Colon (tissue), 2 donors: ENCODE data around the gene ANKRD36C.
"Not testable (repeated sequence)": the region's sequence is repeated elsewhere in the genome, so short reads cannot be mapped to it uniquely, and the experiment has no call there.

Experiments
- FAIRE-seq: peaks from 2 replicates; lab custom pipeline; 2012; peaks lifted over from hg19 to GRCh38; lab: Jason Lieb, UNC
- donor health status: control.
- donor health status: control.

Gene ANKRD36C

DNA sequence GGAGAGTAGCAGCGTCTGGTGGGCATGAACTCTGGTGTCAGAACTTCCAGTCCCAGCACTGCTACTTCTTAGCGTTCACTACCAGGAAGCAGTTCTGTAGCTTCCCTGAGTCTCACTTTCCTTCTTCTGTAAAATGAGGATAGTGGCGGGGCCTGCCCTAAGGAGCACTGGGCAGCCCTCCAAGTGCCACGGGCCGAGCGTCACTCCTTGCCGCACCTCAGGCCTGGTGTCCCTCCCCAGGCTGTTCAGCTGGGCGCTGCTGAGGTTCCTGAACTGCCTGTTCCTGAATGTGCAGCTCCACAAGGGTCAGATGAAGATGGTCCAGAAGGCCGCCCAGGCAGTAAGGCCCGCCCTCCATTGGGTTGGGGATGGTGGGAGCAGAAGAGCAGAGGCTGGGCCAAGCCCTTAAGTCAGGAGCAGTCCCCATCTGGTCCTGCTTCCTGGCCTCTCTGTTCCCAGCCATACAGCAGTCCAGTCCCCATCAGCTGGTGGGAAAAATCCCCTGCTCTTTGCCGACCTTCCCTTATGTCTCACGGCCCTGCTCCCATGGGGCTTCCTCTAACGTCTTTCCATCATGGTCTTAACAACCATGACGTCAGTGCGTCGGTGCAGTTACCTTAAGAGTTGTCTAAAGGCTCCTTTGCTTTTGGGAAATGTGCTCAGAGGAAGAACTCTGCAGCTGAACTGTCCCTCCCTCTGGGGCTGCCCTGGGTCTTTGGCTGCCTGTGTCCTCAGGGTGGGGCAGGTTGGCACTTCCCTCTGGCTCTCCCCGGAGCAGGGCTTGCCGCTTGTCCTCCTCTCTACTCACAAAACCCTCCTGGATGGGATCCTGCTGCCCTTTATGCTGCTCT is 195.2 kb downstream of the ANKRD36C start:
- FAIRE-seq, result not testable (repeated sequence)

- not testable (repeated sequence) for FAIRE-seq
These were observed 197.7 kb downstream of the ANKRD36C start for GRCh38 chr2:95793970-95794369.

GRCh38 chr2:95790180-95790579 is 201.4 kb downstream of the ANKRD36C start:
- FAIRE-seq, result not testable (repeated sequence)

- not testable (repeated sequence) for FAIRE-seq
These were observed 202.2 kb downstream of the ANKRD36C start for GRCh38 chr2:95789385-95789784.

DNA sequence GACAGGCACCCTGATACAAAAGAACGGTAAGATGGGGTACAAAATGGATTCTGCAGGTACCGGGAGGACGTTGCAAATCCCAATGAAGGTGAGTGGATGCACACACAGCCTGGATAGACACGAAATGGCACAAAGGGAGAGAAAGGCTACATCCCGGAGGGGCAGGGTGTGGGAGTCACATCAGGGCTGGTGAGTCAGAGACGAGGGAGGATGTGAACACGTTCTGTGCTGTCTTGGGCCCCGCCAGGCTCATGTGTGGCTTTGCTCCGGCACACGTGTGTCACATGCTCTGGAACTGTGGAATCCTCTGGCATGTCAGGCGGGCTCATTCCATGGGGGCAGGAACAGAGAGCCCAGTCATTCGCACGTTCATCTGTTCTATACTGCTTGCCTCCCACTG is 203.0 kb downstream of the ANKRD36C start:
- not testable (repeated sequence) for FAIRE-seq
